ENCODE results near the gene UNC13B.
"Not testable (repeated sequence)": the region's sequence is repeated elsewhere in the genome, so short reads cannot be mapped to it uniquely, and the experiment has no call there.

The UNC13B gene

DNA sequence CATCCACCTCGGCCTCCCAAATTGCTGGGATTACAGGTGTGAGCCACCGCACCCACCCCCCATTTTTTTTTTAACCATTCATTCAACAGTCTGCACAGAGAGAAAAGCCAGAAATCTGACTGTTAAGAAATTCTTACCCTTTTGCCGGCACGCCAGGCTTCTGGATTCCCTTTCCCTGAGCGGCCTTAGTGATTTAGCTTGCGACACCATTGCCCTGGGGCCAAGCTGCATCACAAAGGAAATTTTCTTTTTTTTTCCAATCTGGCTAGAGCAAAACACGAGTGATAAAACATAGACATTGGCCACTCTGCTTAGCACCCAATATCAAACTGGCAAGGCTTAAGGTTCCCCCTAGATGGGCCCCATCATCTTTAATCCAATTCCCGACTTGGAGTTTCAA, 24.9 kb upstream of the UNC13B start:
- Histone ChIP-seq H3K27me3 (ENCODE audit: control insufficient read depth, insufficient read depth, low read length) (peaks cover 10% of the 10 kb centered on the region), H3K9ac (ENCODE audit: low read depth, low read length) (no peak overlapping the region), H3K4me2 (ENCODE audit: low read length) (no peak overlapping the region), H3K4me3 (ENCODE audit: low read length) (no peak overlapping the region), H3K36me3 (ENCODE audit: insufficient read depth, low read length) (no peaks in the 10 kb centered on the region), H3K4me1 (ENCODE audit: control insufficient read depth, insufficient read depth, low read length) (no peaks in the 10 kb centered on the region), H3K9me3 (replicated peaks; ENCODE audit: low read length) (peaks cover 14% of the 10 kb centered on the region)

- Histone ChIP-seq H3K9ac (ENCODE audit: low read depth, low read length) (no peak overlapping the region), H3K27me3 (ENCODE audit: control insufficient read depth, insufficient read depth, low read length) (peaks cover 5% of the 10 kb centered on the region), H3K4me1 (ENCODE audit: control insufficient read depth, insufficient read depth, low read length) (no peaks in the 10 kb centered on the region), H3K9me3 (replicated peaks; ENCODE audit: low read length) (peaks cover 24% of the 10 kb centered on the region), H3K4me3 (ENCODE audit: low read length) (no peak overlapping the region), H3K36me3 (ENCODE audit: insufficient read depth, low read length) (no peaks in the 10 kb centered on the region), H3K4me2 (ENCODE audit: low read length) (no peak overlapping the region)
These were observed 21.7 kb upstream of the UNC13B start for GRCh38 chr9:35140093-35140492.

DNA sequence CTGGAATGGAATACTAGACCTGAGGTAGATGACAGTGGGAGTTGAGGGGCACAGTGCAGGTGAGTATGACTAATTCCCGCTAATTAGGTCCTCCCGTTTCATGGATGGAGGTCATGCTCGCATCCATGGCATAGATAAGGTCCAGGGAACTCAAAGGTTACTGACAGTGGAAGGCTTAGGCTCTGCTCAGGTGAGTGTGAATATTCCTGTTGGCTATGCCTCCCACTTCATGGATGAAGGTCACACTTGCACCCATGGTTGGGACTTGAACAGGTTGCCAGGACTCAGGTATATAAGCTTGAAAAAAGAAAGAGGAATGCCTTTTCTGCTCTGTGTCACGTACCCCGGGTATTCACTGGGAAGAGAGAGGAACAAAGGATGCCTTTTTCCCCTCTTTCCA, 19.8 kb upstream of the UNC13B start:
- Histone ChIP-seq H3K9ac (ENCODE audit: low read depth, low read length) (no peak overlapping the region), H3K36me3 (ENCODE audit: insufficient read depth, low read length) (no peaks in the 10 kb centered on the region), H3K4me2 (ENCODE audit: low read length) (no peak overlapping the region), H3K9me3 (replicated peaks; ENCODE audit: low read length) (peaks cover 24% of the 10 kb centered on the region), H3K4me3 (ENCODE audit: low read length) (no peak overlapping the region), H3K27me3 (ENCODE audit: control insufficient read depth, insufficient read depth, low read length) (peaks cover 4% of the 10 kb centered on the region), H3K4me1 (ENCODE audit: control insufficient read depth, insufficient read depth, low read length) (no peaks in the 10 kb centered on the region)

DNA sequence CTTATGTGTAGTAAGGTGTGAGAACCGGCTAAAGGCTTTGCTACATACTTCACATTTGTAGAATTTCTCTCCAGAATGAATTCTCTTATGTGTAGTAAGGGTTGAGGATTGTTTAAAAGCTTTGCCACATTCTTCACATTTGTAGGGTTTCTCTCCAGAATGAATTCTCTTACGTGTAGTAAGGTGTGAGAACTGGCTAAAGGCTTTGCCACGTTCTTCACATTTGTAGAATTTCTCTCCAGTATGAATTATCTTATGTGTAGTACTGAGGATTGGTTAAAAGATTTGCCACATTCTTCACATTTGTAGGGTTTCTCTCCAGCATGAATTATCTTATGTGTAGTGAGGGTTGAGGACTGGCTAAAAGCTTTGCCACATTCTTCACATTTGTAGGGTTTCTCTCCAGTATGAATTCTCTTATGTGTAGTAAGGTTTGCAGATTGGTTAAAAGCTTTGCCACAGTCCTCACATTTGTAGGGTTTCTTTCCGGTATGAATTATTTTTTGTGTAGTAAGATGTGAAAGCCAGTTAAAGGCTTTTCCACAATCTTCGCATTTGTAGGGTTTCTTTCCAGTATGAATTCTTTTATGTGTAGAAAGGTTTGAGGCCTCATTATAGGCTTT, 13.8 kb upstream of the UNC13B start:
- not testable (repeated sequence) for H3K36me3 ChIP-seq (ENCODE audit: insufficient read depth, low read length); H3K27me3 ChIP-seq (ENCODE audit: control insufficient read depth, insufficient read depth, low read length); H3K4me2 ChIP-seq (ENCODE audit: low read length); H3K4me1 ChIP-seq (ENCODE audit: control insufficient read depth, insufficient read depth, low read length); H3K9ac ChIP-seq (ENCODE audit: low read depth, low read length); H3K4me3 ChIP-seq (ENCODE audit: low read length)
- H3K9me3 ChIP-seq (replicated peaks; ENCODE audit: low read length), result peaks cover 23% of the 10 kb centered on the region

DNA sequence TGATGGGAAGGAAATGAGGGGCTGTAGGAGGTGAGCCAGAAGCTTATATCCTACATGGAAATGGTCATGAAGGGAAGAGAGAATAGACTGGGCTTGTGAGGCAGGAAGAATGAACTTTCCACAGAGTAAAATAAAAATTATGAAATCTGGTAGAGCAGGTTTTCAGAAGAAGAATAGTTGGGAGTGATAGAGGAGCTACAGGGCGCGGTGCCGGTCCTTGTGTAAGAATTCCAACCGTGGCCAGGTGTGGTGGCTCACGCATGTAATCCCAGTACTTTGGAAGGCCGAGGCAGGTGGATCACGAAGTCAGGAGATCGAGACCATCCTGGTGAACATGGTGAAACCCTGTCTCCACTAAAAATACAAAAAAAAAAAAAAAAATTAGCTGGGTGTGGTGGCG, 8.9 kb upstream of the UNC13B start:
- H3K4me2 ChIP-seq (ENCODE audit: low read length), result no peak overlapping the region
- no peak overlapping the region for H3K9ac ChIP-seq (ENCODE audit: low read depth, low read length)
- peaks cover 19% of the 10 kb centered on the region for H3K9me3 ChIP-seq (replicated peaks; ENCODE audit: low read length)

DNA sequence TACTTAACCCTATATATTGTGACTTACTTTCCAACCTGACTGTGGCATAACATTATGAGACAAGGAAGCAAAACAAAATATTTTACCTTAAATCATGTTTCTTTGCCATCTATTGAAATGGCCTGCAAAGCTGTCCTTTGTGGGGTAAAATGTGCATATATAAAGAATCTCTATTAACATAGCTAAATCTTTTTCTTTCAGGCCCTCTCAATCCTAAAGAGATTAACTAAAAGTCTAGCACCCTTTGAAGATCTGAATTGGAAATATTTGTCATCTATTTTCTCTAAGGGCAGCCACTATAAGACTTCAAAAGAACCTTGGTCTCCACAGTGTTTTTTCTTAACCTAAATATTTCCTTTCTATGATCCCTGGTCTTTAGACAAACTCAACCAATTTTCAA, 5.0 kb upstream of the UNC13B start:
- H3K4me2 ChIP-seq (ENCODE audit: low read length), result no peak overlapping the region
- no peak overlapping the region for H3K9ac ChIP-seq (ENCODE audit: low read depth, low read length)
- no peaks in the 10 kb centered on the region for H3K36me3 ChIP-seq (ENCODE audit: insufficient read depth, low read length)
- H3K9me3 ChIP-seq (replicated peaks; ENCODE audit: low read length), result no peaks in the 10 kb centered on the region
- peaks cover 5% of the 10 kb centered on the region for H3K4me1 ChIP-seq (ENCODE audit: control insufficient read depth, insufficient read depth, low read length)
- H3K27me3 ChIP-seq (ENCODE audit: control insufficient read depth, insufficient read depth, low read length), result no peaks in the 10 kb centered on the region
- H3K4me3 ChIP-seq (ENCODE audit: low read length), result no peak overlapping the region

More for the DNA sequence above, 8.9 kb upstream of the UNC13B start:
- H3K36me3 ChIP-seq (ENCODE audit: insufficient read depth, low read length), result no peaks in the 10 kb centered on the region
- no peaks in the 10 kb centered on the region for H3K27me3 ChIP-seq (ENCODE audit: control insufficient read depth, insufficient read depth, low read length)
- no peaks in the 10 kb centered on the region for H3K4me1 ChIP-seq (ENCODE audit: control insufficient read depth, insufficient read depth, low read length)
- H3K4me3 ChIP-seq (ENCODE audit: low read length), result no peak overlapping the region

GRCh38 chr9:35157836-35158235, 4.0 kb upstream of the UNC13B start:
- H3K27me3 ChIP-seq (ENCODE audit: control insufficient read depth, insufficient read depth, low read length); H3K36me3 ChIP-seq (ENCODE audit: insufficient read depth, low read length); H3K4me1 ChIP-seq (ENCODE audit: control insufficient read depth, insufficient read depth, low read length): not testable (repeated sequence)

GRCh38 chr9:35158501-35159280, 3.1 kb upstream of the UNC13B start:
- H3K4me3 ChIP-seq (ENCODE audit: low read length), result no peak overlapping the region
- H3K4me2 ChIP-seq (ENCODE audit: low read length), result no peak overlapping the region
- no peaks in the 10 kb centered on the region for H3K36me3 ChIP-seq (ENCODE audit: insufficient read depth, low read length)
- H3K4me1 ChIP-seq (ENCODE audit: control insufficient read depth, insufficient read depth, low read length), result peaks cover 16% of the 10 kb centered on the region
- H3K9ac ChIP-seq (ENCODE audit: low read depth, low read length), result no peak overlapping the region
- H3K9me3 ChIP-seq (replicated peaks; ENCODE audit: low read length), result no peaks in the 10 kb centered on the region
- no peaks in the 10 kb centered on the region for H3K27me3 ChIP-seq (ENCODE audit: control insufficient read depth, insufficient read depth, low read length)

More at GRCh38 chr9:35157836-35158235, 4.0 kb upstream of the UNC13B start:
- not testable (repeated sequence) for H3K9ac ChIP-seq (ENCODE audit: low read depth, low read length); H3K4me2 ChIP-seq (ENCODE audit: low read length); H3K9me3 ChIP-seq (replicated peaks; ENCODE audit: low read length); H3K4me3 ChIP-seq (ENCODE audit: low read length)

DNA sequence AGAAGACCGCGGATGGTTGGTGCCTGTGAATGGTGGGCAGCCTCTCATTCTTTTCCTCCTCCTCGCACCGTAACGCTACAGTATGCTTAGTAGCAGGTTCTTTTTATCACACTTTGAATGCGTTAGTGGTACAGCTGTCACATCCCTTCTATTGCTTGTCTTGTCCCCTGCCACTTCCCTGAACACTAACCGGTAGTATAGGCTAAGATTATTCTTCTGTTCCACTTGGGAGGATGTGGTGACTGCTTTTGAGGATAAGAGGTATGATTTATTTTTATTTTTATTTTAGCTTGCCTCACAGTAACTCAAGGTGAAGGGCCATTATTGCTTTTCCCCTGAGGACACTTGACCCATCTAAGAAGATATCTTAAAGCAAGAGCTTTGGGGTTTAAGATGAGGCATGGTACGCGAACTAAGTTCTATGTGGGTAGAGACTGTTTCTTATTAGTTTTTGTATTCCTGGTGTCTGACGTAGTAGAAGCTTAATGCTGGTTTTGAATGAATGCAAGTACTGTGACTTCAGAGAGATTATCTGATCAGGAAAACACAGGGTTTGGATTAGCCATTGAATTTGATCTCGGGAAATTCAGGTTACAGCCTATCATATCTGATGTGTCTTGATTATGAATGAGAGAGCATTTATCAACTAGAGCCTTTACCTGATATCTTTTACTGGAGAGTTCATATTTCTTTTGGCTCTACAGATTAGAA, 951 bp downstream of the UNC13B start:
- Histone ChIP-seq H3K4me2 (ENCODE audit: low read length) (peak overlapping the region; percentile 84), H3K9ac (ENCODE audit: low read depth, low read length) (peak overlapping the region; percentile 85), H3K36me3 (ENCODE audit: insufficient read depth, low read length) (no peaks in the 10 kb centered on the region), H3K4me3 (ENCODE audit: low read length) (peak overlapping the region; percentile 98), H3K4me1 (ENCODE audit: control insufficient read depth, insufficient read depth, low read length) (peaks cover 29% of the 10 kb centered on the region), H3K9me3 (replicated peaks; ENCODE audit: low read length) (no peaks in the 10 kb centered on the region), H3K27me3 (ENCODE audit: control insufficient read depth, insufficient read depth, low read length) (no peaks in the 10 kb centered on the region)

GRCh38 chr9:35163413-35163812, 1.6 kb downstream of the UNC13B start:
- Histone ChIP-seq H3K4me1 (ENCODE audit: control insufficient read depth, insufficient read depth, low read length) (peaks cover 29% of the 10 kb centered on the region), H3K27me3 (ENCODE audit: control insufficient read depth, insufficient read depth, low read length) (no peaks in the 10 kb centered on the region), H3K9ac (ENCODE audit: low read depth, low read length) (peak overlapping the region; percentile 25), H3K4me2 (ENCODE audit: low read length) (peak overlapping the region; percentile 84), H3K4me3 (ENCODE audit: low read length) (peak overlapping the region; percentile 98), H3K36me3 (ENCODE audit: insufficient read depth, low read length) (no peaks in the 10 kb centered on the region), H3K9me3 (replicated peaks; ENCODE audit: low read length) (no peaks in the 10 kb centered on the region)

GRCh38 chr9:35164711-35165110, 2.9 kb downstream of the UNC13B start:
- Histone ChIP-seq H3K9me3 (replicated peaks; ENCODE audit: low read length) (no peaks in the 10 kb centered on the region), H3K4me3 (ENCODE audit: low read length) (no peak overlapping the region), H3K4me1 (ENCODE audit: control insufficient read depth, insufficient read depth, low read length) (peaks cover 29% of the 10 kb centered on the region), H3K9ac (ENCODE audit: low read depth, low read length) (no peak overlapping the region), H3K36me3 (ENCODE audit: insufficient read depth, low read length) (no peaks in the 10 kb centered on the region), H3K27me3 (ENCODE audit: control insufficient read depth, insufficient read depth, low read length) (no peaks in the 10 kb centered on the region), H3K4me2 (ENCODE audit: low read length) (peak overlapping the region; percentile 33)
